Cardiac fibroblast (primary cell): Measurements from ENCODE around the gene PTHLH.
A peak's percentile ranks its signal among the peaks of the same experiment; 100 is the strongest.

Experiments
- DNase-seq, 2 donors: peaks; one replicate each; pipeline versions ENCODE4 v3.0.0 to v3.0.0-alpha.2; 2010; ENCODE audit warnings: low read depth in 2 of 2
- H3K4me3 ChIP-seq, 2 donors: replicated peaks in 1 of 2; 1 replicate in 1 of 2; 2 replicates in 1 of 2; pipeline ENCODE4 v1.5.1; 2011; ENCODE audit warnings: low read depth in 2 of 2, low read length in 2 of 2, mild to moderate bottlenecking in 2 of 2, moderate library complexity in 1 of 2
- TF ChIP-seq, protein P1 (sequence below): IDR thresholded peaks from one replicate; pipeline ENCODE4 v1.5.1; 2011; ENCODE audit warnings: low read depth, mild to moderate bottlenecking, low read length, inconsistent platforms

The PTHLH gene

DNA sequence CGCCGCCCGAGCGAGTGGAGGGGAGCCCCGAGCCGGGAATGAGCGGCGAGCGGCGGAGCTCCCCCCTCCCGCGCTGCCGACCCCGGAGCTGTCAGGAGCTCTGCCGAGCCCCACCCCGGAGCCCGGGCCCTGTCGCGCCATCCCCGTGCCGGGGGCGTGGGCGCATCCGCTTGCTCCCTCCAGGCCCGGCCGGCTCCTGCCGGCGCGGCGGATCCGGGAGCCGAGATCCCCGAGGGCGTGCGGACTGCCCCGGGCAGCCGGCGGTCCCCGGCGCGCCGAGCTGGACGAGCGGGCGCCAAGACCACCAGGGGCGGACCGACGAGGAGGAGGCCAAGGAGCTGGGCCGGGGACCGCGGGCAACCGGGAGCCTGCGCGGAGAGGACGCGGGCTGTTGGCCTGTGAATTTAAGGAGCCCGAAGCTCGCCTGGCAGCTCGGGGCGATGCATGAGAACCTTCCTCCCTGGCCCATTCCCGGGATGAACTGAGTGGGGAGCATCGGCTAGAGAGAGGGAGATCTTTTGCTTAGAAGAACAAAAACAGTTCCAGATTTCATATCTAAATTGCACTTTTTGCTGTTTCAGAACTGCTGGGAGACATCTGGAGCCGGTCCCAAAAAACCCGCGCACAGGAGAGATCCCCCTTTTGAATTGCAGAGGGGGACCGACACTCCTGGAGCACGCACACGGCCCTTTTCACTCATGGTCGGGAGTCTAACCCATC, 2.0 kb downstream of the PTHLH start:
- TF ChIP-seq, protein P1, sequence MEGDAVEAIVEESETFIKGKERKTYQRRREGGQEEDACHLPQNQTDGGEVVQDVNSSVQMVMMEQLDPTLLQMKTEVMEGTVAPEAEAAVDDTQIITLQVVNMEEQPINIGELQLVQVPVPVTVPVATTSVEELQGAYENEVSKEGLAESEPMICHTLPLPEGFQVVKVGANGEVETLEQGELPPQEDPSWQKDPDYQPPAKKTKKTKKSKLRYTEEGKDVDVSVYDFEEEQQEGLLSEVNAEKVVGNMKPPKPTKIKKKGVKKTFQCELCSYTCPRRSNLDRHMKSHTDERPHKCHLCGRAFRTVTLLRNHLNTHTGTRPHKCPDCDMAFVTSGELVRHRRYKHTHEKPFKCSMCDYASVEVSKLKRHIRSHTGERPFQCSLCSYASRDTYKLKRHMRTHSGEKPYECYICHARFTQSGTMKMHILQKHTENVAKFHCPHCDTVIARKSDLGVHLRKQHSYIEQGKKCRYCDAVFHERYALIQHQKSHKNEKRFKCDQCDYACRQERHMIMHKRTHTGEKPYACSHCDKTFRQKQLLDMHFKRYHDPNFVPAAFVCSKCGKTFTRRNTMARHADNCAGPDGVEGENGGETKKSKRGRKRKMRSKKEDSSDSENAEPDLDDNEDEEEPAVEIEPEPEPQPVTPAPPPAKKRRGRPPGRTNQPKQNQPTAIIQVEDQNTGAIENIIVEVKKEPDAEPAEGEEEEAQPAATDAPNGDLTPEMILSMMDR, result no peak
- peak overlapping the region; percentile 55 to 63 for H3K4me3 ChIP-seq
- DNase-seq, result peak; percentile 38 to 60

DNA sequence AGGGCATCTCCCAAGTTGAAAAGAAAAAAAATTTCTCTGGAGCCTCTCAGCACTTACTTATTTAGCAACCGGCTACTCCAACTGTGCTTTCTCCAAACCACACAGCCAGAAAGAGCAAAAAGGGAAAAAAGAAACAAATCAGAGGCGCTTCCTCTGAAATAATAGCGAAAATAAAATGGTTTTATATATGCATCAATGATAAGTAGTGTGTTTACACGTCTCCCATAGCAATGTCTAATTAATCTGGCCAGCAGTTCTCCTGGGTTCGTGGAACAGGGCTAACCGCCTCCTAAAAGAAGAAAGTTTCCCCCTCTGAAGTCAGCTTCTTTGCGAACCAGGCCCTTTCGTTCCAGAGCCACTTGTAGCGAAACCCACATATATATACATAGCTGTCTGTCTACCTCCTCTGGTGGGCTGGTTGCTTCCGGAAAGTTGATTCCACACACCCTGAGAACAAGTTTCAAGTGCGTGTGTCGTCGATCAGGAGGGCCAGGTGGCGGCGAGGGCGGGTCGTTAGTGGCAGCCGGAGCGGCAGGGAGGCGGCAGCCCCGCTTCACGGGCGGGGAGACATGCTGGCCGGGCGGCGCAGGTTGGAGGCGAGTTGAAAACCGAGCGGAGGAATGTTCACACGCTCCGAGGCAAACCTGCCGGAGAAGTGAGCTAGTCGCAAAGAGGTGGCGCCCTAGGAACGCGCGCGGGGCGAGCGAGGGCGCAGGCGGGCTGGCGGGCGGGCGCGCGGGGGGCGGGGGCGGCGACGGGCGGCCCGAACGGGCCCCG, 2.7 kb downstream of the PTHLH start:
- TF ChIP-seq, protein P1, result no peak
- DNase-seq, result peak; percentile 59 to 65
- peak overlapping the region; percentile 55 to 63 for H3K4me3 ChIP-seq

DNA sequence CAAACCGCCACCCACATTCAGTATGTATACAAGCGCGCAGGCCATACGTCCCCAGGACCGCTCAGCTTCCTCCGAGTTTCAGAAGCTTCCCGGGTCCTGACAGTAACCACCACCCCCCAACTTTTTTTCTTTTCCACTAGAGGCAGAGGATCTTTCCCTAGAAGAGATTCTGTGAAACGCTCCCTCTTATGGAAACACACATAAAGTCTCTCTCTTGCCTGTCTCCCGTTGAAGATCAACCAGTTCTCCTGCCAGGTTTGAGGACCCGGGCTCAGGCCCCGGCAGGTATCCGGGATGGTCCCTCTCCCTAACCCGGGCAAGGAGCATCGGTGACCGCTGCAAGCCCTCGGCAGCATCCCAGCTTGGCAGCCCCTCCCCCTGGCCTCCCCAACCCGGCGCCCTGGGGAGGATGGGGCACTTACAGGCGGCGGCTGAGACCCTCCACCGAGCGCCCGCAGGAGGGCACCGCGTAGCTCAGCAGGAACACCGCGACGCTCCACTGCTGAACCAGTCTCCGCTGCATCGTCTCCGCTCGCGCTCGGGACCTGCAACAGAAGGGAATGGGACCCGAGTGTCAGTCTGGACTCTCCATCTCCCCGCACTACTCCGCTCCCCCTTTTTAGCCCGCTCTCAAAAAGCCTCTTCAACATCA, 3.4 kb downstream of the PTHLH start:
- TF ChIP-seq, protein P1, result no peak
- DNase-seq, result peak; percentile 27 to 29
- H3K4me3 ChIP-seq, result peak overlapping the region; percentile 55 to 63

DNA sequence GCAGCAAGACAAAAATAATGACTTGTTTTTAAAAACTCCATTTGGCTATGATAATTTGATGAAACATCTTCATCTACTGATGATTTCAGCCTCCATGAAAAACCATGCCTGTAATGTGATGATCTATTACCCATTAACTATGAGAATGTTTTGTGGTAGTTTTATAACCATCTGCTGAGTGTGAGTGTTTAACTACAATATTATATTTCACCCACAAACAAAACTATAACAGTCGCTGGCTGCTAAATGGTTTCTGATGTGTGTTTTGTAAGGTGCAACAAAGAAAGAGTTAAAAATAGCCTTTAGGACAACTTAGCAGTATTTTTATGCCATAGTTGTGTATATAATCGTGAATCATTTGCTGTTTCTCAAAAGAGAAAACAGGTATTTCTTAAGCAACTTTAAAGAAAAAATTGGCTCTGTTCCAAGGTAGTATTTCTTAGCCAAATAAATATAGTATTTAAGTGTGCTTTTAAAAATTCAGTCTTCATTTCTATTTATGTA, 4.9 kb downstream of the PTHLH start:
- TF ChIP-seq, protein P1, result no peak

DNA sequence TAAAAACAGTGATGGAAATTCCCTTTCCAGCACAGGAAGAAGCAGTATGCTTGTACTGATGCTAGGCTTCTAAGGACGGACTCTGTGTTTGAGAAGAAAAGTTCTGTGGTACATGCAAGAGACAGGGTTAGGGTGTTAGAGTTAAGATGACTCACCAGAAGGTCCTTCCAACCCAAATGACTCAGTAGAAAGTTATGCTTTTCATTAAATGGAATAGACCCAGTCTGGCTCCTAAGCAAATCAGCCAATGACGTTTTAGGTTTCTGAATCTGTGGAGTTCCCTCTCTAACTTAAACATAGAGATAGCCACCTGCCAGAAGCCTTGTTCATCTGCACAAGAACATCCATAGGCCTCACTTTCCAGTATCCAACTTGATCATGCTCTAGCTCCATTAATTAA, 5.7 kb downstream of the PTHLH start:
- no peak overlapping the region for H3K4me3 ChIP-seq
- TF ChIP-seq, protein P1, result no peak
- peak; percentile 95 to 97 for DNase-seq

More for the DNA sequence above, 4.9 kb downstream of the PTHLH start:
- peak in 1 of 2 donors; percentile 45 for DNase-seq
- H3K4me3 ChIP-seq, result no peak overlapping the region

DNA sequence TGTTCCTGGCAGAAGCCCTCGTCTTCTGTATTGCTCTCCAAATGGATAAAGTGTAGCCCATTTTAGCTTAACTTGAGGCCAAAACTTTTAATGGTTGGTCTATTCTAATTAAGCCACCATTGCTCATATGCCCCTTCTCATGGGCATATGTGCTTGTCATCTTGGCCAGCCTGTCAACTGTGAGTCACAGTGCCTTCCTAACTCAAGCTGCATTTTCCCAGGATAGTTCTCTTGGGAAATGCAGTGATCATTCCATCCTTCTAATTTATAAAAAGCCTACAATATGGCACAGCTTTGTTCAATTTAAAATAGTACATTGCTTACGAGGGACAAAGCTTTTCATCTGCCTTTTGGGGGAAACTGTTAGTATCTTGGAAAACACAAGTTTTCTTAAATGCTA, 6.6 kb downstream of the PTHLH start:
- DNase-seq, result peak in 1 of 2 donors; percentile 54

More for the DNA sequence above, 6.6 kb downstream of the PTHLH start:
- TF ChIP-seq, protein P1, result no peak
- no peak overlapping the region for H3K4me3 ChIP-seq
